Kidney glomerular epithelial cell (primary cell): ENCODE data around the gene AHRR.
"Not testable (repeated sequence)": the region's sequence is repeated elsewhere in the genome, so short reads cannot be mapped to it uniquely, and the experiment has no call there.

Source experiments
- DNase-seq: peaks from one replicate; lab custom pipeline; 2025; lab: John Stamatoyannopoulos, UW

The AHRR gene

GRCh38 chr5:459562-460272 is 138.2 kb downstream of the AHRR start:
- DNase-seq, result no peak

- no peak for DNase-seq
Measured at GRCh38 chr5:460273-460625, 138.7 kb downstream of the AHRR start.

GRCh38 chr5:462051-462481 is 140.6 kb downstream of the AHRR start:
- no peak for DNase-seq

GRCh38 chr5:463301-463700 is 141.8 kb downstream of the AHRR start:
- no peak for DNase-seq

- no peak for DNase-seq
Measured at GRCh38 chr5:463952-464351, 142.4 kb downstream of the AHRR start.

- DNase-seq, result no peak
Measured at GRCh38 chr5:464446-464842, 142.9 kb downstream of the AHRR start.

- no peak for DNase-seq
Measured at GRCh38 chr5:464843-465590, 143.5 kb downstream of the AHRR start.

- DNase-seq, result no peak
Measured at GRCh38 chr5:465591-466403, 144.3 kb downstream of the AHRR start.

GRCh38 chr5:466661-467310 is 145.3 kb downstream of the AHRR start:
- no peak for DNase-seq

GRCh38 chr5:468401-468800 is 146.9 kb downstream of the AHRR start:
- no peak for DNase-seq

GRCh38 chr5:469752-470483 is 148.4 kb downstream of the AHRR start:
- DNase-seq, result no peak

- no peak for DNase-seq
Measured at GRCh38 chr5:470961-471749, 149.6 kb downstream of the AHRR start.

- DNase-seq, result no peak
Measured at GRCh38 chr5:471750-472058, 150.2 kb downstream of the AHRR start.

GRCh38 chr5:472076-472655 is 150.7 kb downstream of the AHRR start:
- DNase-seq, result no peak

- peak; percentile 68 for DNase-seq
Measured at GRCh38 chr5:472656-473550, 151.4 kb downstream of the AHRR start.

- DNase-seq, result peak; percentile 18
Measured at GRCh38 chr5:473551-474192, 152.2 kb downstream of the AHRR start.

GRCh38 chr5:474232-474839 is 152.8 kb downstream of the AHRR start:
- DNase-seq, result not testable (repeated sequence)

GRCh38 chr5:474840-475661 is 153.5 kb downstream of the AHRR start:
- DNase-seq, result no peak
